GM19324 (cell line): ENCODE data around the gene PTPRU.

Experiments used
- ATAC-seq: cut with Tn5 transposase; IDR thresholded peaks from one replicate; pipeline ENCODE4 v1.9.1; 2021; ENCODE audit warnings: mild to moderate bottlenecking, moderate library complexity; ENCODE audit not compliant: unreplicated experiment, low FRiP score

Gene PTPRU

DNA sequence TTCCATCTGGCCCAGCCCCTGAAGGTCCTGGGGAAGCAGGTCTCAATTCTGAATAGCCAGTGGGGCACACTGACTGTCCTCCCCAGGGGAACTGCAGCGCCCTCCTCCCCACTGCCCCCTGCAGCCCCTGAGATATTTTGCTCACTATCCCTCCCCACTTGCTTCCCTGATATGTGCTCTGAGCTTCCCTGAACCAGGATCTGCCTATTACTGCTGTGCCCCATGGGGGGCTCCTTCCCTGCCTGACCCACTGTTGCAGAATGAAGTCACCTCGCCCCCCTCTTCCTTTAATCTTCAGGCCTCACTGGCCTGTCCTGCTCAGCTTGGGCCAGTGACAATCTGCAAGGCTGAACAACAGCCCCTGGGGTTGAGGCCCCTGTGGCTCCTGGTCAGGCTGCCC, 89.8 kb downstream of the PTPRU start:
- no peak for ATAC-seq

GRCh38 chr1:29327223-29327935, 91.1 kb downstream of the PTPRU start:
- no peak for ATAC-seq

DNA sequence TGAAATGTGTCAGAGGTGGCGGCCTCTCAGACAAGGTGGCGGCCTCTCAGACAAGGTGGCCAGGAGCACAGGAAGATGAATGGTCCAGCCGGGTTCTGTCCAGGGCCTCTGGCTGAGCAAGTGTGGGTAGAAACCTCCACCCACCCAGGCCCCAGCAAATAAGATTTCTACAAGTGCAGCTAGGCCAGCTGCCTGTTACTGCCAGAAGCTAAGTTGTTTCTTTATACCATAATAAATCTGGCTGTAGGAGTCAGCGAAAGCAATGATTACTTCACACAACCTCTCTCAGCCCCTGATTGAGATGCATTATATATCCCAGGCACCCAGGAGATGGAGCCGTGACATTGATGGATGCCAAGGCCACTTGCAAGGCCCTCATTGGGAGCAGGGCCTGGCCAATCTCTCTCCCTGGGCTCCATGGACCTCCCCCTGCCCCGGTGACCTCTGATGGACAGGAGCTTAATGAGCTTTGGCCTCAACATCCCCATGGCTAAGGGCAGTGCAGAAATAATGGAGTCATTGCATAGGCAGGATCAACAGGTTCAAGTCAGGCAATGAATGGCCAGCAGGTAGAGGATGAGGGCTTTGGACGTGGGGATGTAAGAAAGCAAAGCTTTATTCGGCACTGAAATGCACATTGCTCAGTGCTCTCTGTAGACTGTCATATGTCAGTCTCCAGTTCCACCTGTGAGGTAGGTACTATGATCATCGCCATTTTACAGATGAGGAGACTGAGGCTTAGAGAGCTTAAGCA, 92.9 kb downstream of the PTPRU start:
- ATAC-seq = no peak

- ATAC-seq = no peak
These were observed 93.8 kb downstream of the PTPRU start for GRCh38 chr1:29330089-29330488.

GRCh38 chr1:29330856-29331255, 94.5 kb downstream of the PTPRU start:
- no peak for ATAC-seq

GRCh38 chr1:29331309-29331708, 95.0 kb downstream of the PTPRU start:
- no peak for ATAC-seq

DNA sequence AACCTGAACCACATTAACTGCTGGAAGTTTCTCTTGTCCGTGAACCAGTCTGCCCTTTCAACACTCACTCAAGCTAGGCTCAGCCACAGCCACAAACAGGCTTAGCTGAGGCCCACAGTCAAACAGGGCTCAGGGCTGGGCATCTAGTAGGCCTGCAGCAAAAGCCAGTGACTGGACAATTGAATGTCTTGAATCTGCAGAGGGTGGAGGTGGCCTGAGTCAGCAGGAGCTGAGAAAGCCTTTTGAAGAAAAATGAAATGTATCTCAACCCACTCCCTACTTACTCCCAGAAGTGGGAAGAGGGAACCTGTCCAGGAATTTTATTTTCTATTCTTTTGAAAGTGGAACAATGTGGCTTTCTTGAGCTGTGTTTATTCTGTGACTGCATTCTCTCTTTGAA, 95.4 kb downstream of the PTPRU start:
- ATAC-seq = no peak

- no peak for ATAC-seq
These were observed 95.9 kb downstream of the PTPRU start for GRCh38 chr1:29332204-29332603.

DNA sequence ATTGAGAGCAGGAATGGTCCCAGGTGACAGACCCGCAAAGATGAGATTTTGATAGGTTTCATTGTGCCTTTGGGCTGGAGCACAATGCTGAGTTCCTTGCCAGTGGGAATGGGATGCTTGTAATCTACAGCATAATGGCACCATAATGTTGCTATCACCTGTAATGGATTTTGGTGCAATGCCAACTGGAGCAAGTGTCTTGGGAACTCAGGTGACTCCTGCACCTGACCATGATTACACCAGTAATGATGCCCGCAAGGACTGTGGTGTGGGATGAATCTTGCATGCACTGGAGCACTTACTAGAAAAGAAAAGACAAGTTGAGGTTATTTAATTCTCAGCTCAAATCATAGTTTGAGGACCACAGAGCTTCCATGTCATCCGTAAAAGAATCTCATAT, 96.7 kb downstream of the PTPRU start:
- ATAC-seq = no peak

- ATAC-seq = no peak
These were observed 99.3 kb downstream of the PTPRU start for GRCh38 chr1:29335573-29335972.

DNA sequence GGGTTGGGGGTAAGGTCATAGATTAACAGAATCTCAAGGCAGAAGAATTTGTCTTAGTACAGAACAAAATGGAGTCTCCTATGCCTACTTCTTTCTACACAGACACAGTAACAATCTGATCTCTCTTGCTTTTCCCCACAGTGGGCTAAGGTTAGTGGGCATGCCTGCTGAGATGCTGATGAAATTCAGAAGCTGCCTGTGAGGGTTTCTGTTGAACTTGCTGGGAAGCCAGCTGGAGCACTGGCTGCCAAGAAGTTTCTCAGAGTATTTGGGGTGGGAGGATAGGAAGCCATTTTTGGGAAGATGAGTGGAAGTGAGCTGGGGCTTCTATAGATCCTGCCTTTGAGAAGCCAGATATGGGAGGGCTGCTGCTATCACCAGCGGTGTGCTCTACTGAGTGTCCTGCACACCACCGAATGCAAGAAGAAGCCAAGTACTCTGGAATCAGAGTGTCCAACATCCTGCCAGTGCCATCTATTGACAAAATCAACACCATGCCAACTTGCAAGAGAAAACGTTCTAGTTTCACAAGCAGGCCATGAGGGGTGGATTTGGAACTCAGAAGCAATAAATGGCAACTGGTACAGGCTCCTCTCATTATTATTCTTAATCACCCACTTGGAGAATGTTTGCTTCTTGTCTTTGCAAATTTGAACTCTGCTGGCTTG, 102.7 kb downstream of the PTPRU start:
- no peak for ATAC-seq

- no peak for ATAC-seq
These were observed 105.6 kb downstream of the PTPRU start for GRCh38 chr1:29341936-29342335.

DNA sequence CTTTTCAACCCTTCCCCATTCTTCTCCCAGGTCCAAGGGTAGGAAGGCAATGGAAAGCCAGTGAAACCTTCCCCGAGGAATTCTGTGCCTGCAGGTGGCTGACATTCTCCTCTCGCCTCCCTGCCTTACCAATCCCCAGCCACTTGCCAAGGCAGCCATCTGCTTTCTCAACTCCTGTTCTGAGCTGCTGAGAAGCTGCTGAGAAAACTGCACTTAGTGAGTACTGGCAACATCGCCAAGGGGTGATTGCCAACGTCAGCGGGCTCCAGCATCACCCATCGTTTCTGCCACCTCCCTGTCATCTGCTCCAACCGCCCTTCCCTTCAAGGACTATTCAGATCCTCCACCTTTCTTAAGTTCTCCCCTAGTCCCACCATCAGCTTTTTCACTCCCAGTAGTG, 106.0 kb downstream of the PTPRU start:
- no peak for ATAC-seq

DNA sequence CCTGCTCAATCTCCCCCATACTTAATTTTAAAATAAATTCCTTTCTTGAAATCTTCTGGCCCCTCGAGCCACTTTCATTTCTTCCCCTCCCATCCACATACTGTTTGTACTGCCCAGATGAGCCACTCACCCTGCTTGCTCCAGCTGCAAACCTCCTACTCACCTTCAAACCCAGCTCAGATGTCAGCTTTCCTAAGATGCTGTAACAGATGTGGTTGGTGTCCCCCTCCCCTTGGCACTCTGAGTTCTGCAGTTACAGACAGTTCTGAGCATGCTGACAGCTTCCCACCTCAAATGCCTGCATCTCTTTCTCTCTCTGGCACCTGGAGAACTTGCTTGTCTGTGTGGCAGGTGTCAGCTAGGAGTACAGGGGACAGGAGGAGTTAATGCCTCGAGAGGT, 106.7 kb downstream of the PTPRU start:
- no peak for ATAC-seq

DNA sequence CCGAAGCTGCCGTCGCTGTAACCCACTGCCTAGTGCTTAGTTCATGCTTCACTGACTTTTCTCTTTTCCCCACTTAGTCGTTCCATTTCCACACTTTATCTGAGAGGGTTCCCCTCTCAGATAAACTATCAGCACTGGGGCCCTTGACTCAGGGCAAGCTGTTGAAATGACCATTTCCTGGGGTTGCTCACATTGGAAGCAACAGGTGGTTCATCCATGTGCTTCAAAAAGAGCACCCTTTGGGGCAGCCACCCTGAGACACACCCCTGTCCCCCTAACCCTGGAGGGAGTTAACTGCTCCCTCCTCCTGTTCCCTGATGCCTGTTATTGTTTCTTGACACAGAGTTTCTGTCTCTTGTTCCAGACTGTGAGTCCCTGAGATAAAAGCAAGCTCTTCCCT, 107.2 kb downstream of the PTPRU start:
- ATAC-seq = no peak

DNA sequence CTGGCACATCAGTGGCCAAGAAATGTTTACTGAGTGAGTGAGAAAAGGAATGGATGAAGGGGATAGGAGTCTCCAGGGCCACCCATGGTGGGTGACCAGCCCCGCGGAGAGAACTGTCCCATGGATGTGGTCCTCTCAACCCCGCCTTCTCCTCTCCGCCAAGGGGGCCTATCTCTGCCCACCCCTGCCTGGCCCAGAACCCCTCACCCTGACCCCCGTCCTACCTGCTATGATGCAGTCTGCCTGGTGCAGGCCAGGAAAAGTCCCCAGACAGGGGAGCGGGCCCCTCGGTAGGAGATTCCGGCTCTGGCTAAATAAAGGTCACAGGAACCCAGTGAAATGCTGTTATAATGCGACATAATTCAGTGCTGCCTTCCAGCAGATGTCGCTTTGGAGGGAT, 107.6 kb downstream of the PTPRU start:
- no peak for ATAC-seq

- no peak for ATAC-seq
These were observed 108.0 kb downstream of the PTPRU start for GRCh38 chr1:29344336-29344735.

- no peak for ATAC-seq
These were observed 110.3 kb downstream of the PTPRU start for GRCh38 chr1:29346576-29346975.

- no peak for ATAC-seq
These were observed 113.7 kb downstream of the PTPRU start for GRCh38 chr1:29349871-29350491.

DNA sequence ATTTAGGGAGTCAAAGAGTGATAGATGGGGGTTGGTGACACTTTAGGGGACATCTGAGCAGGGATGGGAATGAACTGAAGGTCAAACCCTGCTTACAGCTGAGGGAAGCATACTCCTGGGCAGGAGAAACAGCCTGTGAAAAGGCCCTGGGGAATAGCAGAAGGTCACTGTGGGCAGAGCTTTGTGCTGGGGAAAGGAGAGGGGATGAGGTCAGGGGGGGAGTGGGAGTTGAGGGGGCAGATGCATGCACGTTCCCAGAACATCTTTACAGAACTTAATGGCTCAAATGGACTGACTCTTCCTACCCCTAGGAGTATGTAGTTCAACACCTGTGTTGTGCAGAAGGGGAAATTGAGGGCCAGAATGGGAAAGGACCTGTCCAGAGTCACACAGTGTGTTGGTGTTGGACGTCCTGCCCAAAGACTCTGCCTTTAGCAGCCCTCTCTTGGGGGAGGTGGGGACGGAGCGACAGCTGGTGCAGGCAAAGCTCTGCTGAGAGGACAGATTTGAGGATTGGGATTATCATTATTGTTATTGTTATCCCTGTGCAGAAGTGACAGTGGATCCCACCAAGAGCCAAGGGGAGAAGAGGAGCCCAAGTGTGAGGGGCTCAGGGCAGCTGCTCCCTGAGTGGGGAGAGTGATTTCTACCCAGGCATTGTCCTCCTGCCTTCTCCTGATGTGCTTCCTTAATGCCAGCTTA, 116.5 kb downstream of the PTPRU start:
- no peak for ATAC-seq
